ENCODE results near the gene AGPAT2.

Gene AGPAT2

DNA sequence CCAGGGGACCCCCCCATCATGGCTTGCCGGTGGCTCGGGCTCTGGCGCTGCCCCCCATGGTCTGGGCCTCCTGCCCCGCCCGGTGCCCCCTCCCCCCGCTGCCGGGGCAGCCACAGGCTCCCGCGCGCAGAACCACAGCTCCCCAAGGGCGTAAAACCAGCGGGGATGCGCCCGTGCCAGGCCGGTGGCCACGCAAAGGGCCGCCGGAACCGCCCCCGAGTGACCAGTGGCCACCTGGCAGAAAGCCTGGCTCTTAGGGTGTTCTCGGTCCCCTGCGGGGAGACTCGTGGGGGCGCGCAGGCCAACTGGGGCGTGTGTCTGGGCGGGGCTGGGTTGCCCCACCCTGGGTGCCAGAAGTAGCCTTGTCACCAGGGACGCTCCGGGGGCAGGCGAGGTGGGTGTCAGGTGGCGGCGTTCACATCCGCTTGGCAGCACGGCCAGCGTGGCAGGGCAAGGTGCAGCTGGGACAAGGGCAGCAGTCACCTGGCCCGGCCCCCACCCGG lies 515 bp upstream of the AGPAT2 start:
- no peak for DNase-seq

DNA sequence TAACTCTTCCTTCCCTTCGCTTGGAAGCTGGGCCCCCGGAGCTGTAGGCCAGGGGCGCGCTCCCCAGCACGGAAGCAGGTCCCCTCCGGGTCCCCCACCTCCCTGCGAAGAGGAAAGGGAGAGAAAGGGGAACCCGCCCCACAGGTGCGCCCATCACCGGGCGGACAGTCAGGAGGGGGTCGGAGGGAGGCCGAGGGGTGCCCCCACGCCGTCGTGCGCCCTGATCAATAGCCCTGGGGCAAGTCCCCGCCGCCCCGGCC lies 793 bp downstream of the AGPAT2 start:
- DNase-seq: no peak

DNA sequence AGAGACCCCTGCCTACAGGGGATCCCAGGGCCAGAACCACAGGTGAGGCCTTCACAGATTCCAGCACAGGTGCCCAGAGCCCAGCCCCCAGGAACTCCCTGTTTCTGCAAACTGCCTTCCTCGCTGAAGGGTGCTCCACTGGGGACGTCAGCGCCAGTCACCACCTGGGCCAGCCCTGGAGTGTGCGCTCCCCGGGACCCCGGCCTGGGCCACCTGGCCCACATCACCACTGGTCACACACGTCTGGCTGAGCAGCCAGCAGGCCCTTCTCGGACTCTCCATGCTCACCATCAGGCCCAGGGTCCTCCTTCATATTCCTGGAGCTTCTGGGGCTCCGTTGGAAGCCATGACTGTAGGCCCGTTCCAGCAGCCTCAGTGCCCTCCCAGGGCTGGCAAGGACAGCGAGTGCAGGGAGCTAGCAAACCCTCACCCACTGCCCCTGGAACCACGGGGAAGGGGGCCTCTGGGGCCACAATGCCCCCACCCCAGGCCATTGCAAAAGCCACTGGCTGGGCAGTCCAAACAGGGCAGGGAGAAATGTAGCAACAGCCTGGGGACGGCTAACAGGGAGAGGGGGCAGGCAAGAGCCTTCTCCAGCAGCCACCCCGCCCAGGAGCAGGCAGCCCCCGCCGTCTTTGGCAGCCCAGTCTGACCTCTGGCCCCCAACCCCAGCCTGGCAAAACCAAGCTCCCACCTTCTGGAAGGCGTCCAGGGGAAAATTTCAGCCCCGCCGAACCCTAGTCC lies 1.3 kb downstream of the AGPAT2 start:
- DNase-seq: no peak

DNA sequence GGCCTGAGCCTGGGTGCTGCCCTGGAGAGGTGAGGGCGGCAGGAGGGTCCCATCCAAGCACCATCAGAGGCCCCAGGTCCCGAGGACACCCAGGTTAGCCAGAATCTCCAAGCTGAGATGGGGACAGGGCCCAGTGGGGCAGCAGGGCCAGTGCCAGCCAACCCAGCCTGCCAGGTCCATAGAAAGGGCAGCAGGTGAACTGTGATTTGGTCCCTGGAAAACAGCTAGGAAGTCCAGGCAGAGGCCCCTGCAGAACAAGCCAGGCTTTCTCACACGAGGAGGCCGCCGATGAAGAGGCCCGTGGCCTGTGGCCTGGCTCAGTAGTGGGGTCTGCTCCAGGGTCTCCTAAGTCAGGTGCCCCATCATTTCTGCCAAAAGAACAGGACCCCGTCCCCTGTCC lies 2.0 kb downstream of the AGPAT2 start:
- no peak for DNase-seq

DNA sequence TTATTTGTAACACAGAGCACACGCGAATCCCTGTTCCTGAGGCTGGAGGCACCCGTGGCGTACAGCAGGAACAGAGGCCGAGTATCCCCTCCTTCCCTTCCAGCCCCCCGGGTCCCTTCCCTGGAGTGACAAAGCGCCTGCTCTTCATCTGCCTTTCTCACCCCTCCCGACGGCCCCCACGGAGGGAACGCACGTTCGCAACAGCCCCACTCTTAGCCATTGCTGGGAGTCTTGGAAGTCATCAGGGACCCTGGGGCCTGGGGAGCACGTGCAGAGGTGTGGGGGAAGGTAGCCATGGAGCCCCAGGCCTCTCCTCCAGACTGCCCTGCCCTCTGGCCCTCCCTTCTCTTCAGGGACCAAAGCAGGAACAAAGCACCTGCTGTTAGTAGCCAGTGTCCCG lies 2.5 kb downstream of the AGPAT2 start:
- no peak for DNase-seq

DNA sequence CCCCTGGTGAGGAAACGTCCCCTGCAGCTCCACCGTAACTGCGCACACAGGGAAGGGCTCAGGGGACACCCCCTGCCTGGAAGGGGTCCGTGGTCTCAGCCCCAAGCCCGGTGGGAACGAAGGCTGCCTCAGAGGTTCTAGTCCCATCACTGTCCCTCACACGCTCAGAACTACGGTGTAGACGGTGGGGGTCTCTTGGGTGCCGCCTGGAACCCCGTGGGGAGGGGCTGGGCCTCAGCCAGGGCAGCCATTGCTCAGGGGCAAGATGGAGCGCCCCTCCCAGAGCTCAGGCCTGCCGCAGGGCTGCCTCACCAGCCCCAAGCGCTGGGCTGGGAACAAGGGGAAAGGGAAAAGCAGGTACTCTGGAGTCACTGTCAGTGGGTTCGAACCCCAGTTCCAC lies 2.9 kb downstream of the AGPAT2 start:
- DNase-seq: no peak

DNA sequence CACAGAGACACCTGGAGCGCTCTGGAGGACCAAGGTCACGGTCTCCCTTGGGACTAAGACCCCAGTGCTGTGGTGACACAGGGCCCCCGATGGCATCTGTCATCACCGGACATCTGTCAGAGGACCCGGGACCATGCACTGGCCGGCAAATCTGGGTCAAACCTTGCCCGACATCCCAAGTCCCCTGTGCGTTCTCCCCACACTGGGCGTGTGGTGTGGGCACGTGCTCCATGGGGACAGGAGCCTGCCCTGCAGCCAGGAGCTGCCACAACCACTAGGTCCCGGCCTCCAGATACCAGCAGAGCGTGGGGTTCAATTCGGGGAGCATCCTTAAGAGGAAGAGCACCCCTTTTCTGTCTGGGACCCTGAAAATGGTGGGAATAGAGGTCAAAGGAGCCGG lies 3.5 kb downstream of the AGPAT2 start:
- no peak for DNase-seq

DNA sequence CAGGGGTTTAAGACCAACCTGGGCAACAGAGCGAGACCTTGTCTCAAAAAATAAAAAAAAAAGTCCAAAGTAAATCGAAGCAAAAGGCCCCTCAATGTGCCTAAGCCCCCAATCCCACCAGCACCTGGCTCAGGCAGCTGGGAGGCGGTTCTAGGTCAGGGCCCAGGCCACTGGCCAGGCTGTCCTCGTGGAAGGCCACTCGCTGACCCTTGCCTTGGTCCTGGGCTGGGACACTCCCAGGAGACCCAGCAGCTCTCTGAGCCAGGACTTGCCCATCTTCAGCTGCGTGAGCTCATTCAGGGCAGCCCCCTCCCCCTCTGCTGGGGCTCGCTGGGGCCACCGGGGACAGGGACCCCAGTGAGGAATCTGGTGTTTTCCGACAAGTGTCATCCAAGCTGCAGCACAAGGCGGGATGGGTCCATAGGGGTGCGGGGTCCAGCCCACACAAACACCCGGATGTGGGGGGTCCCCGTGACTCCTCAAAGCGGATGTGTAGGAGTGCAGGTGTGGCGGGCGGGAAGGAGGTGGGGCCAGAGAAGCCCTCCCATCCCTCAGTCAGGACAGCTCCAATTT lies 4.0 kb downstream of the AGPAT2 start:
- no peak for DNase-seq

DNA sequence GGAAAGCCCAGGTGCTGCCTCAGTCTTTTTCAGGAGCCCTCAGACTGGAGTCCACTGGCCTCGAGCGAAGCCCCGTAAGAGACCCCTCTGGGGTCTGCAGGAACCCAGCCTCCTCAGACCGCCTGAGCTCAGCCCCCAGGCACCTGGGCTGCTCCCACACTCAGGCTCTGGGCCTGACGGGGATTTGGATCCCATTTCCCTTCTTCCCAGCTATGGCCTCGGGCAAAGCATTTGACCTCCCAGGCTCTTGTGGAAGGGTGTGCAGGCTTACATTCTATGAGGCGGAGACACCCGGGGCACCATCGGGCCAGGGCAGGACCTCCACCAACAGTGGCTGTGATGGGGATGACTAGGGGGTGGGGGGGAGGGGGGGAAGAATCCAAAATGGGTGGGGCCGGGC lies 4.5 kb downstream of the AGPAT2 start:
- no peak for DNase-seq

DNA sequence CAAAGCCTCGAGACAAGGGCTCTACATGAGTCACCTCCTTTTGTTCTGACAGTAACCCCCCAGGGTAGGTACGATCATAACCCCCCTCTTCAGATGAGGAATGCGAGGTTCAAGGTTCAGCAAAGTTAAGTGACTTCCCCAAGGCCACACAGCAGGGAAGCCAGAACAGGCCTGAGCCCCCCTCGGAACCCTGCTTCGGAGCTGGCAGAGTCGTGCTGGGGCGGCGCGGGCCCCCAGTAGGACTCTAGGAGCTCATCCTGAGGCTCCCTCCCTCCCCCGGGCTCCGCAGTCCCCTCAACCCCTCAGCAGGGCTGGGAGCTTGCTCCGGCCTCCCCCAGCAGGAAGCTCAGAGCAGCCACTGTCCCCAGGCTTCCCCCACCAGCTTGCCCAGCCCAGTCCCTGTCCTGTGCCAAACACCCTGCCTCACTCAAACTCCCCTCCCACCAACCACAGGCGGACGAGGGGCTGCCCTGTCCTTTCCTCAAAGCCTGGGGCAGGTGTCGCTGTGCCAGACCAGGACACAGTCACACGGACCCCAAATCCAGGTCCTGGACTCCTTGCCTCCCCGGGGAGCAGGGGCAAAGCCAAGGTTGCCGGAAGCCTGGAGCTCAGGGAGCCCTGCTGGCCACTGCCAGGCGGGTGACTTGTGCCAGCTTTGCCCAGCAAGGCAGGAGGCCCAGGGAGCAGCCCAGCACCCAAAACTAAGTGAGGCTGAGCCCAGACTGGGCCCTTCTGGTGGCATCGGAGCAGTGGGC lies 5.1 kb downstream of the AGPAT2 start:
- no peak for DNase-seq

DNA sequence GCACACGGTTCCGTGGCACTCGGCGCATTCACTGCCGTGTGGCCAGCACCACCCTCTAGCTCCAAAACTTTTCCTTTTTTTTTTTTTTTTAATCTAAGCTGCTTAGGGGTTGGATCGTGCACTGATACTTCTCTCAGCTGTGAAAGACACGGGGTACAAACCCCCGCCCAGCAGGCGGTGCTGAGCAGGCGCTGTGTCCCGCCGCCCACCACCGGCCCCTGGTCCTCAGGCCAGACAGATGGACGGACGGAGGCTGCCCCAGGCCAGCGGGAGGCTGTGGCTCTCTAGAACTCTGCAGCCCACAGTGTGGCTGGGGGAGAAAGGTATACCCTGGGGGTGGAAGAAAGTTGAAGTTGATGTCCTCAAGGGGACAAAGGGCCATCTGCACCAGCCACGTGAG lies 6.2 kb downstream of the AGPAT2 start:
- DNase-seq: no peak

DNA sequence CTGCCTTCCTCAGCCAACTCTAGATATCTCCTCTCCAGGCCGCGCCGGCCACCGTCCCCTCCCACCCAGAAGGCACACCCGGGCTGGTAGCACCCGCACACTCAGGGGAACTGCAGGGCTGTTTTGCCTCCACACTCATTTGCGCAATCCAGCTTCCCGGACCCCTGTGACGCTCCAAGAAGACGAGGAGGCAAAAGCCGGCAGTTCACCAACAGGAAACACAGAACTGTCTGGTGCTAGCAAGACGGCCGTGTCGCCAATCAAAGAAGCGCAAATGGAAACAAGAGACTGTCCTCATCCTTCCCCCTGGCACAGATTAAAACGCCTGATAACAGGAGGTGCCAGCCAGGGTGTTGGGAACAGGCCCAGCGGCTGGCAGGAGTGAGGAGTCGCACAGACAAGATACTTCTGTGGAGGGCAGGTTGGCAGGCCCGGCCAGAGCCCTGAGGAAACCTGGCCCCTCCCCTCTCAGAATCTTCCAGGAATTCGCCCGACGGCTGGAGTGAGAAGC lies 7.8 kb downstream of the AGPAT2 start:
- DNase-seq: no peak

DNA sequence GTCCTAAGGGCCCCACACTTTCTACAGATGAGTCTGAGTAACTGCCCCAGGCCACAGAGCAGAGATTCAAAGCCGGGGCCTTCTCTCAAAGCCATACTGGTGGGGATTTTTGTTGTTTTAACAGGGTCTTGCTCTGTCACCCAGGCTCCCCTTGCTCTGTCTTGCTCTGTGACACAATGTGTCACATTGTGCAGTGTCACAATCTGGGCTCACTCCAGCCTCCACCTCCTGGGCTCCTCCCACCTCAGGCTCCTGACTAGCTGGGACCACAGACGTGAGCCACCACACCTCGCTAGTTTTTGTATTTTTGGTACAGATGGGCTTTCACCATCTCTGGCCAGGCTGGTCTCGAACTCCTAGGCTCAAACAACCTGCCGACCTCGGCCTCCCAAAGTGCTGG lies 8.6 kb downstream of the AGPAT2 start:
- no peak for DNase-seq

DNA sequence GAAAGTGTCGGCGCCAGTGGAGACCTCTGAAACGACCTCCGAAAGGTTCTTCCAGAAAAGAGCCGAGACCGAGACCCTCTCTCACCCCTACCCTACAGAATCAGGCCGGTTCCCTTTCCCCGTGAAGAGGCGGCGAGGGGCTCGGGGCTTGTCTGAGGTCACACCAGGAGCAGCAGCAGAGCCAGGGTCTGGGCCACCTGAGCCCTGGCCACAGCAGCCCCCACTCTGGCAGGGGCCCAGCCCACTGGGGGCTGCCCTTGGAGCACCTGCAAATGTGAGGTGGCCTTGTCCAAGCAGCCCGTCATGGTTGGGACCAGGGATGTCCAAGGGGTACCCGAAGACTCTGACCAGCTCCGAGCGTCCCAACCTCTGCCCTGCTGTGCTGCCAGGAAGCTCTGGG lies 9.2 kb downstream of the AGPAT2 start:
- no peak for DNase-seq

DNA sequence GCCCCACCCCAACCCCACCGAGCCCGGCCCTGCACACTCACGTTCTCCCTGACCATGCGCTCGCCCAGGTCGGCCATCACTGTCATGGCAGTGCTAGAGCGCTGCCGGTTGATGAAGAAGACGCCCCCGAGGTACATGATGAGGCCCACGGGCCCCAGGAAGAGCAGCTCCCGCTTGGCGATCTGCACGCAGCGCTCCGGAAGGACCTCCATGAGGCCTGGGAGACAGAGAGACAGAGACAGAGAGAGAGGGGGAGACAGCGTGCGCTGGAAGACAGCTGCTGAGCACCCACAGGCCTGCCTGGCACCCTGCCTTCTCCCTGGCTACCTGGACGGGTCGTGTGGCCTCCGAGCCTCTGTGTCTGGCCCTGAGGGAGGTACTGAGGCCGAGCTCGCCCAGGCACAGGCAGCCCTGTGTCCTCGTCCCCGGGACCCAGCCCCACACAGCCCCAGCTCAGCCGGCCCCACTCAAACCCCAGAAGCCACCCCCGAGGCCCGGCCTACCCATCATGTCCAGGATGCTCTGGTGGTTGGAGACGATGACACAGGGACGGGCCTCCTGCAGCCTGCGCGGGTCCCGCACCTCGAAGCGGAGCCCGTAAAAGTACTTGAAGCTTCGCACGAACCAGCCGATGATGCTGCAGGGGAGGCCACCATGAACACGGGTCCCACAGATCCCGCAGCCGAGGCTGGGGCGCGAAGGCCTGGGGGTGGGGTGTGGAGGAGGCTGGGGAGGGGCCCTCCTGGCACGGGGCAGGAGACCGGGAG lies 10.2 kb downstream of the AGPAT2 start:
- DNase-seq: no peak

DNA sequence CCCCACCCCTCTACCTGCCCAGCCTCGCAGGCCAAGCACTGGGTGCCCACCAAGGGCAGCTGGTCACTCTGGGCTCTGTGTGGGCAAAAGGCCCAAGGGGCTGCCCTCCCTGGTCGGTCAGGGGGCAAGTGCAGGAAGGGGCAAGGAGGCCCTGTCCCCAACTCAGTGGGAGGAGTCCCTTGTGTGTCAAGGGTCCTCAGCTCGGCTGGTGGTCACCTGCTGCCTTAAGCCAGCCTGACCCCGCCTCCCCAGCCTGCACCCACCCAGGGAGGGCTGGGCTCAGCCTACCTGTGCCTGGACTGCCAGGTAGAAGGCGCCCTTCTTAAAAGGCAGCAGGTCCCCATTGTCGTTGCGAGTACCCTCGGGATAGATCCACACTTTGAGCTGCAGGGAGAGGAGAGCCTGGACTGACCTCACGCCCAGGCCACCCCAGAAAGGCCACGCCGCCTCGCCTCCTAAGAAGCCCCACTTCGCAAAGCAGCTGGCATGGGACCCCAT lies 10.9 kb downstream of the AGPAT2 start:
- no peak for DNase-seq

DNA sequence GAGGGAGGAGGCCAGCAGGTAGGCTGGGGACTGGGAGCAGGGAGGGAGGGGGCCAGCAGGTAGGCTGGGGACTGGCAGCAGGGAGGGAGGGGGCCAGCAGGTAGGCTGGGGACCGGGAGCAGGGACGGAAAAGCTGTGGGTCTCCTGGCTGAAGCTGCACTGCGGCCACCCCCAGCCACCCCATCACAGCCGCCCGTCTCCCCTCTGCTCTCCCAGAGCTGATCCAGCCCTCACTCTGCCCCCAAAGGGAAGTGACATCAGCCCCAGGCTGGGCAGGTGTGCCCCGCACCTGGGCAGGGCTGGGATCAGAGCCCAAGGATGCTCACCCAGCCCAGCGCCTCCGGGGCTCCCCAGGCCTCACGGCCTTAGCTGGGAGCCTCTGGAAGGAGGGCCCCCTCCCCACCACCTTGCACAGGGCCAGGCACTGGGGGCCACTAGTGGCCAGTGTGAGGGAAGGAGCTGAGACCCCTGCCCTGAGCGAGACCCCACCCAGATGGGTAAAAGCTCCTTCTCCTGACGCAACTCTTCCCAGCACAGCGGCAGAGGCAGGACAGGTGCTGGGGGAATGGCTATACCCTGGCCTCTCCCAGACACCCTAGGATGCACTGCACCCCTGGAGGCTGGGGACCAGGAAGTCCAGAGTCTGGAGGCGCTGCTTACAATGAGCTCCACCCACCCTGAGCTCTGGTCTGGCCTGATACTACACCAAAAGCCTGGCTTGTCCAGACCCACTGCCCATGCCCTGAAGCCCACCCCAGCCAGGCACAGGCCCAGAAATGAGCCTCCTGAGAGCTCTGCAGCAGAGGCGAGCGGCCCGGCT lies 11.6 kb downstream of the AGPAT2 start:
- DNase-seq: no peak

DNA sequence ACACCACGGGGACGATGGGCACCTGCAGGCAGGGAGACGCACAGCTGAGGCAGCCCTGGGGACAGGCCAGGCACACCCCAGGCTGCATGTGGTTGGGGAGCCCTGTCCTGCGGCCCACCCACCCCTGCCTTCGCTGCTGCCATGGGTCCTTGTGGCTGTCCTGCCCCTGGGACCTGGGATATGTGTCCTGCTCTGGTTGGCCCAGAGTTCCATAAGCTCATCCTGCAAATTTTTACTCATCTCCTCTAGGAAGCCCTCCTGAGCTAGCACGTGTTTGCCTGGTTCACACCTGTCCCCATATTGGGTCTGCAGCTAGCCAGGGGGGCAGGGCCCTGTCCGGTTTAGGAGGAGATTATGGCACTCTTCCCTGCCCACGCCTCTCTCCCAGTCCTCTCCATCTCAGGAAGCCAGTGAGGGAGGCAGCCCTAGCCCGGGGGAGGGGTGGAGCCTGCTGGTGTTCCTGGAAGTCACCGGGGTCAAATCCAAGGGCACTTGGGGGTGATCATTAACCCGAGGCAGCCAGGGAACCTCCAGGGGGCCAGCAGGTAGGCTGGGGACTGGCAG lies 12.4 kb downstream of the AGPAT2 start:
- DNase-seq: no peak

DNA sequence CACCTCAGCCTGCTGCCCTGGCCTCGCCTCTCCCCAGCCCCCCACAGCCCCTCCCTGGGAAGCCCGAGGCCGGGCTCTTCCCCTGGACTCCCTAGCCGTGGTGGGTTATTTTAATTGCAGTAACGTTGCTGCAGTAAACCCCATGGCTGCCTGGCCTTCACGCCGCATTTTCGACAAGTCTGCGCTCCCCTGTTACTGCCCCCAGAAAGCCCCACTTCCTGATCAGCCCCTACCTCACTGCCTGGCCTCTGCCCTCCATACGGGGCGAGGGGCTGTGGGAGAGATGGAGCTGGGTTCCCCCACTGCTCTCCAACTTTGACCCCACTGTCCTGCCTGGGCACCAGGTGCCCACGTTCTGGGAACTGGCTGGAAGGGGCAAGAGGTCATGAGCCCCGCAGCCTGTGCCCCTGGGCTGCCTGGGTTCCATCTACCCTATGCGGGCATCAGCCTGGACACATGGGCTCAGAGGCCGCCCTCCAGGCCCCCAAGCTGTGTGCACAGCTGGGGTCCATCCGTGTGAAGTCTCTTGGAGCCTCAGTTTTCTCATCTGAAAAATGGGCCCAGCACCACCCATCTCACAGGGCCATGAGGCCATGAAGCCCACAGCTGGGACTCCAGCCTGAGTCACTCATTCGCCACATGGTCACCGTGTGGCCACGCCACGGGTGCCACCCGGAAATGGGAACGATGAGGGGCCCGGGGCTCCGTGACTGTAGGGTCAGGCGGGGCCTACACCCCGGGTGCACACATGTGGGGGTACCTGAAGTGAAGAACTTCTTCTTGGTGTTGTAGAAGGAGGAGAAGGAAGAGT lies 13.1 kb downstream of the AGPAT2 start:
- DNase-seq: no peak

DNA sequence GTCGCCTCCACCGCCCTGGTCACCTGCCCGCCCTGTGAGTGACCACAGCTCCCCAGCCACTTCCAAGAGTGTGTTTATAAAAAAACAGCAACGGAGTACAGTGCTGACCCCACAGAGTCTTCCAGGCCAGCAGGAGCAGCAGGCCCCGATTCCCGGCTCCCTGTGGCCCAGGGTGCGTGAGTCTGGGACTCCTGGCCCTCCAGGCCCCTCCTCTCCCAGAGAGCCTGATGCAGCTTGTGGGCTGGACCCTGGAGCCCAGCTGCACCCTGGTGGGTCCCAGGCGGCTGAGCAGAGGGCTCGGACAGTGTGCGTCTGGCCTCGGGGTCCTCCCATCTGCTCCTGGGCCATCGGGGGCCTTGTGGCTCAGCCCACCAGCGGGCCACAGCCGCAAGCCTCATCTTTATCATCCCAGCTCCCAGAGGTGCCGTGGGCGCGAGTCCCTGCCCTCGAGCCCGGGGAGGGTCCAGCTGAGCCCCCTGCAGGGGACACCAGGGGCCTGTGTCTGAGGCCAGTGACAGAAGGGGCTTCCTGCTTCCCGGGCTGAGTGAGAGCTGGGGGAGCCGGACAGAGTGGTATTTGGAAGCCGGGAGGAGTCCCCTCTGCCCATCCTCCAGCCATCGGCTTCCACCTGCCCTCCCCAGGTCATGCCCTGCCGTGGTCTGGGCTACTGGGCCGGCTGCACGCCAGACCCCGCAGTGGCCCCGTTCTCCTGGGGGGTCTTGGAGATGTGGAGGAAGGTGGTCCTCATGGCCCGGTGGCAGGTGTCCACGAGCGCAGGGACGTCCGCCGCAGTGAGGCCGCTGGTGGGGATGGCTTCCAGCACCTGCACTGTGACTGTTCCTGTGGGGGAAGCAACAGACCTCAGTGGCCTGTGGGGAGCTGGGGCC lies 13.9 kb downstream of the AGPAT2 start:
- no peak for DNase-seq
